NCI-H82 treated with DMSO at 0.1 percent for 48 hours (cell line): ENCODE measurements around the gene ACER1.
"Not testable (repeated sequence)": the region's sequence is repeated elsewhere in the genome, so short reads cannot be mapped to it uniquely, and the experiment has no call there.

Experiments
- DNase-seq: peaks from one replicate; lab custom pipeline; 2025; ENCODE audit not compliant: unreplicated experiment; lab: John Stamatoyannopoulos, UW

The ACER1 gene

GRCh38 chr19:6333439-6333838, at the start of gene ACER1:
TSS of gene ACER1 (minus strand) at chr19:6333612. CDS start at chr19:6333551, 61 bp downstream.
- DNase-seq: no peak

GRCh38 chr19:6383188-6383587, 49.8 kb upstream of the ACER1 start:
- DNase-seq: no peak

DNA sequence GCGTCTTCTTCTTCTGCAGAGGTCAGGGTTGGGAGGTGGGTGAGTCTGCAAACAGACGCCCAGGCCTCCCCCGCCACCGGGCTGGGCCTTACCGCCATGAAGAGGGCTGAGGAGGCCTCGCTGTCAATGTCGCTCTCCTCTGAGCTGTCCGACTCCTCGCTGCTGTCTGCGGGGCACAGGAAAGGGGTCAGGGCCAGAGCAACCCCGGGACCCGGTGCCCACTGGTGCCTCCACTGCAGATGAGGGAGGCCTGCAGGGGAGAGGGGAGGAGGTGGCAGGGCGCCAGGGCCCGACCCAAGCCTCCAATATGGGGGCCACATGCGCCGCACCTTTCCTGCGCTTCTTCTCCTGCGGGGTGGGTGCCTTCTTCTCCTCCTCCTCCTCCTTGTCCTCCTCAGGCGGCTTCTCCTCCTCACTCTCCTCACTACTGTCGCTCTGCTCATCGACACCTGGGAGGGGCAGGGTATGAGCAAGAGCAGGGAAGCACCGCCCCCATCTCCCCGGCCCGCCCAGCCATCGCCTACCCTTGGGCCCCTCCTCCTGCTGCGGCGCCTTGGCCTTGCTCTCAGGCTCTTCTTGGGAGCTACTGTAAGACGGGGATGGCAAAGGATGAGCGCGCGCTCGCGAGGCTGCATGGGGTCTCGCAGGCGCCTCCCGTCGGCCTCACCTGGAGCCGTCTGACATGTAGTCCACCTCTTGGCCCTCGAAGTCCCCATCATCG, 47.8 kb upstream of the ACER1 start:
- no peak for DNase-seq

DNA sequence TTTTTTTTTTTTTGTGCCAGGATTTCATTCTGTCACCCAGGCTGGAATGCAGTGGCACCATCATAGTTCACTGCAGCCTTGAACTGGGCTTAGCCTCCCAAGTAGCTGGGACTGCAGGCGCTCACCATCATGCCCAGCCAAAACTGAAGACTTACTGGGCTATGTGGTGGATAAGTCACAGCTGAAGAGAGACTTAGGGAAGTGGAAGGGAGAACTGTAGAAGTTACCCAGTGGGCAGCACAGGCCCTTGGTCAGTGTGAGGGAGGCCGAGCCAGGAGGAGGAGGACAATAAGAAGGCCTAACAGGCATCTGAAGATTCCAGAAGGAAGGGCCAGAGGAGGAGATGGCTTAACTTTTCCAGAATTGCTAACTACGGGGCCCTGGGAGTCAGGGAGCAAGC, 46.3 kb upstream of the ACER1 start:
- no peak for DNase-seq

- DNase-seq: no peak
Measured at GRCh38 chr19:6378486-6378885, 45.1 kb upstream of the ACER1 start.

- DNase-seq: no peak
Measured at GRCh38 chr19:6378041-6378440, 44.6 kb upstream of the ACER1 start.

DNA sequence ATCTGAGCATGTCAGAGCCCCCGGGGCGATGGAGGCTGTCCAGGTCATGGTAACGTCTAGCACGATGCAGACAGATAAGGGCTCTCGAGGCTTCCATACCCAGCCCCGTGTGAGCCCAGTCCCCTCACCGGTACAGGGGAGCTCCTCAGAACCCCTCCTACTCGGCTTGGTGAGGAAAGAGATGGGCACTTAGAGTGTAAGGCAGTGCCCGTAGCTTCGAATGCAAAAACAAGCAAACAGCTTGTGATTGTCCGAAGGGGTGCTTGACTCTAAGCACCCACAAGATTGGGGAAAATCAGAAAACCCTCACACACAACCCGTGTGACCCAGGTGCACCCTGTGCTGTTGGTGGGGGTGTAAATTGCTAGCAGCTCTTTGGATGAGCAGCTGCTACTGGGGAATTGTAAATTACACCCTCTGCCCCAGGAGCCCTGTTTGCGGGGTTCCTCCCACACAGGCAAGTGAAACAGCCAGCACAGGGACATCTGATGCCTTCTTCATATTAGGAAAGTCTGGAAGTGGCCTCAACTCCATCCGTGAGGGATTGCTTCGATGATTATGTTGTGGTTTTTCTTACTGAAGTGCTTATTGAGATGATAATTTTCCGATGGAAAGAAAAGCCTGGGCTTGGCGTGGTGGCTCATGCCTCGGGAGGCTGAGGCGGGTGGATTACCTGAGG, 43.2 kb upstream of the ACER1 start:
- DNase-seq: no peak

DNA sequence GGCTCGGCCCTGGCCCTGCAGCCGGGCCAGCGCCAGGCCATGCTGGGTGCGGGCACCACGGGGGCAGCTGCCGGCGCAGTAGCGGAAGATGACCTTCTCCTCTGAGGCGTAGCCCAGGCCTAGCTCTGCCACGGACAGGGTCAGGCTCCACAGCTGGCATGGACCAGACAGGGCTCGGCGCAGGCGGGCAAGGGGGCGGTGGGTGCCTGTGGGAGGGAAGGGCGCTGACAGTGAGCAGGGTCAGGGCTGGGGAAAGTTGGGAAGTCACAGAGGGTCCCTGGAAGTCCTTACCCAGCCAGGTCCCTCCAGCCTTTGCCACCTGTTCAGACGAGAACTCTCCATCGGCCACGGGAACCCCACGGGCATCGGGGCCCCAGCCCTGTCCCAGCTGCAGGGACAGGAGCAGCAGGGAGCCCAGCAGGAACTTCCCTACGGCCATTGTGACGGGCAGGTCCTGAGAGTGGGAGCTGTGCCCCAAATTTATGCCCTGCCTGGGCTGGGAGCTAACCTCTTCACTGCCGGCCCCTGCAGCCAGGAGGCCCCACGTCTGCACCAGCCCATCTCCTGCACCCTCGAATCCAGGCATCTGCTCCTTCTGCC, 42.1 kb upstream of the ACER1 start, which contains the start of gene PSPN:
Gene PSPN (minus strand): TSS at position 523 of the 600 bp plus-strand sequence. CDS start 84 bp downstream, at position 439.
- DNase-seq: no peak

DNA sequence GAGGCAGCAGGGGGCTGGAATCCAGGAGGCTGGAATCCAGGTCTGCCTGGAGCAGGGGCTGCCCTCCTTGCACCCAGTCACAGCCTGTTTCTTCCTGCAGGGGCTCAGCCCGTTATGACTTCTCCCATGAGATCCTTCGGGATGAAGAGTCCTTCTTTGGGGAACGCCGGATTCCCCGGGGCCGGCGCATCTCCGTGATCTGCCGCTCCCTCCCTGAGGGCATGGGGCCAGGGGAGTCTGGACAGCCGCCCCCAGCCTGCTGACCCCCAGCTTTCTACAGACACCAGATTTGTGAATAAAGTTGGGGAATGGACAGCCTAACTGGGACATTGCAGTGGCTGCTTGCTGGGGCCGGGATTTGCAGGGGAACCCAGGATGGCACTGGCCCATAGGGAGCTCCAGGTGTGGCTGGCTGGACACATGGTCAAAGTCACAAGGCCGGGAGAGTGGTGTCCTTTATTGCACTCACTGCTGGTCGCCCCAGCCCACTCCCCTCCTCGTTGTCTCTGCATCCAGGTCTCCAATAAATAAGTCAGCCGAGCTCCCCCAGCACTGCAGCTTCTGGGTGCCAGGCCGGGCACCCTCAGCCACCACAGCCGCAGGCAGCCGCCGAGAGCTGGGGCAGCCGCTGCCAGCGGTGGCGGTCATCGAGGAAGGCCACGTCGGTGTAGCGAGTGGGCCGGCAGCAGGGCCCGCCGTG, 41.4 kb upstream of the ACER1 start:
- DNase-seq: no peak

DNA sequence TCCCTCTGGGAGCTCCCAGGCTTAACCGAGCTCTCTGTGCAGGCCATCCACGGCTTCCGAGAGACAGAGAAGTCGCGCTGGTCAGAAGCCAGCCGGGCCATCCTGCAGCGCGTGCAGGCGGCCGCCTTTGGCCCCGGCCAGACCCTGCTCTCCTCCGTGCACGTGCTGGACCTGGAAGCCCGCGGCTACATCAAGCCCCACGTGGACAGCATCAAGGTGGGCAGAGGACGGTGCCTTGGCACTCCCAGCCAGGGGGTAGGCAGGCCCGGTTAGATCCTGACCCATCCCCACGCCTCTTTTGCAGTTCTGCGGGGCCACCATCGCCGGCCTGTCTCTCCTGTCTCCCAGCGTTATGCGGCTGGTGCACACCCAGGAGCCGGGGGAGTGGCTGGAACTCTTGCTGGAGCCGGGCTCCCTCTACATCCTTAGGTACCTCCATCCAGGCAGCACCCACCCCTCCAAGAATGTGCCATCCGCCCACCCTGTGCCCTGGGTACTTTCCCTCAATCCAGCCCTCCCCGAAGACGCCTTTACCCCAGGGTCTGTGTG, 40.8 kb upstream of the ACER1 start:
- no peak for DNase-seq

- DNase-seq: no peak
Measured at GRCh38 chr19:6373813-6374108, 40.3 kb upstream of the ACER1 start.

DNA sequence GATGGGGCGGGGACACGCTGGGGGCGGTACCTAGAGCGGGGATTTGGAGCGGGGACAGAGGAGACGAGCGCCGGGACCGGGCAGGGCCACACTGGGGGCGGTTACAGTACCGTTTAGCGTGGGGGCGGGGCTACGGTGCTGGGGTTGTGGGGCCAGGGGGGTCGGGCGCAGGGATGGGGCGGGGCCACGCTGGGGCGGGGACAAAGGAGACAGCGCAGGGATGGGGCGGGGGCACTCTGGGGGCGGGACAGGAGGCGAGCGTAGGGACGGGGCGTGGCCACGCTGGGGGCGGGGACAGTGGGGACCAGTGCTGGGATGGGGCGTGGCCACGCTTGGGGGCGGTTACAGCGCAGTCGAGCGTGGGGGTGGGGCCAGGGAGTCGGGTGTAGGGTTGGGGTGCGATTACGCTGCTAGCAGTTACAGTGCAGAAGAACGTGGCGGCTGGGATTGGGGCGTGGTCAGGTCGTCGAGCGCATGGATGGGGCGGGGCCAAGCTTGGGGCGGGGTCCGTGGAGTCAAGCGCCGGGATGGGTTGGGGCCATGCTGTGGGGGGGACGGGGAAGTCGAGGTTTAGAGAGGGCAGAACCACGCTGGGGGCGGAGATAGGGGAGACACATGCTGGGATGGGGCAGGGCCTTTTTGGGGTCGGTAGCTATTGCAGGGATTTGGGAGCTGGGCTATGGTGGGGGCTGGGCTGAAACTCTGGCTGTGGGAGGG, 39.8 kb upstream of the ACER1 start:
- peak; percentile 88 for DNase-seq

- peak; percentile 94 for DNase-seq
Measured at GRCh38 chr19:6372594-6373095, 39.2 kb upstream of the ACER1 start, which contains the start of gene ALKBH7. TSS of gene ALKBH7 (plus strand) at chr19:6372794. CDS start at chr19:6372821, 27 bp downstream.

GRCh38 chr19:6364353-6364752, 30.9 kb upstream of the ACER1 start:
- DNase-seq: no peak

- DNase-seq: no peak
Measured at GRCh38 chr19:6362351-6362801, 29.0 kb upstream of the ACER1 start.

- DNase-seq: no peak
Measured at GRCh38 chr19:6362027-6362350, 28.6 kb upstream of the ACER1 start.

GRCh38 chr19:6360857-6361216, 27.4 kb upstream of the ACER1 start:
- not testable (repeated sequence) for DNase-seq

DNA sequence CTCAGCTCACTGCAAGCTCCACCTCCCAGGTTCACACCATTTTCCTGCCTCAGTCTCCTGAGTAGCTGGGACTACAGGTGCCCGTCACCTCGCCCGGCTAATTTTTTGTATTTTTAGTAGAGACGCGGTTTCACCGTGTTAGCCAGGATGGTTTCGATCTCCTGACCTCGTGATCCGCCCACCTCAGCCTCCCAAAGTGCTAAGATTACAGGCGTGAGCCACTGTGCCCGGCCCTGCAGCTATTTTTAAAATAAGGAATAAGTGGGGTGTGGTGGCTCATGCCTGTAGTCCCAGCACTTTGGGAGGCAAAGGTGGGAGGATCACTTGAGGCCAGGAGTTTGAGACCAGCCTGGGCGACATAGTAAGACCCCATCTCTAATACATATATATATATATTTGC, 27.0 kb upstream of the ACER1 start:
- DNase-seq: not testable (repeated sequence)

GRCh38 chr19:6359568-6360341, 26.3 kb upstream of the ACER1 start:
- no peak for DNase-seq

GRCh38 chr19:6358003-6358402, 24.6 kb upstream of the ACER1 start:
- DNase-seq: no peak
